Activated naive CD8-positive, alpha-beta T cell (primary cell): Measurements from ENCODE around the gene FADS3.

ENCODE experiments used
- H3K27ac Mint-ChIP-seq: one replicate; pipeline ENCODE4 v1.8.0; 2021; ENCODE audit warnings: mixed read lengths
- H3K27me3 Mint-ChIP-seq: one replicate; pipeline ENCODE4 v1.8.0; 2021; ENCODE audit warnings: mixed read lengths
- H3K36me3 Mint-ChIP-seq: one replicate; pipeline ENCODE4 v1.8.0; 2021; ENCODE audit warnings: mixed read lengths
- H3K4me1 Mint-ChIP-seq: one replicate; pipeline ENCODE4 v1.8.0; 2021; ENCODE audit warnings: low read depth, mixed read lengths
- H3K4me3 Mint-ChIP-seq: one replicate; pipeline ENCODE4 v1.8.0; 2021; ENCODE audit warnings: mild to moderate bottlenecking, mixed read lengths
- H3K9me3 Mint-ChIP-seq: one replicate; pipeline ENCODE4 v1.8.0; 2021; ENCODE audit warnings: low read depth, mixed read lengths

FADS3 gene

GRCh38 chr11:61838501-61838900 lies 52.8 kb downstream of the FADS3 start:
- no peak overlapping the region for H3K4me3 Mint-ChIP-seq

GRCh38 chr11:61837411-61838005 lies 53.8 kb downstream of the FADS3 start:
- Mint-ChIP-seq H3K27me3 (peaks cover 4% of the 10 kb centered on the region), H3K4me3 (no peak overlapping the region), H3K4me1 (peaks cover 22% of the 10 kb centered on the region), H3K27ac (no peak overlapping the region), H3K9me3 (no peaks in the 10 kb centered on the region), H3K36me3 (peaks cover 4% of the 10 kb centered on the region)

More at GRCh38 chr11:61838501-61838900, 52.8 kb downstream of the FADS3 start:
- H3K27me3 Mint-ChIP-seq: peaks cover 3% of the 10 kb centered on the region
- H3K9me3 Mint-ChIP-seq: no peaks in the 10 kb centered on the region
- H3K4me1 Mint-ChIP-seq: peaks cover 20% of the 10 kb centered on the region
- H3K36me3 Mint-ChIP-seq: peaks cover 3% of the 10 kb centered on the region
- no peak overlapping the region for H3K27ac Mint-ChIP-seq

DNA sequence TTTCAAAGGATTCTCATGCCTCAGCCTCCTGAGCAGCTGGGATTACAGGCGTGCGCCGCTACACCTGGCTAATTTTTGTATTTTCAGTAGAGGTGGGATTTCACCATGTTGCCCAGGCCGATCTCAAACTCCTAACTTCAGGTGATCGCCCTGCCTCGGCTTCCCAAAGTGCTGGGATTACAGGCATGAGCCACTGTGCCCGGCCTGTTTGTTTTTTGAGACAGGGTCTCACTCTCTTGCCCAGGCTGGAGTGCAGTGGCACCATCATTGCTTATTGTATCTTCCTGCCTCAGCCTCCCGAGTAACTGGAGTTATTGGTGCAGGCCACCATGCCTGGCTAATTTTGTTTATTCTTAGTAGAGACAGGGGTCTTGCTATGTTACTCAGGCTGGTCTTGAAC lies 55.2 kb downstream of the FADS3 start:
- peaks cover 7% of the 10 kb centered on the region for H3K27me3 Mint-ChIP-seq
- no peaks in the 10 kb centered on the region for H3K9me3 Mint-ChIP-seq
- H3K36me3 Mint-ChIP-seq: peaks cover 2% of the 10 kb centered on the region
- H3K27ac Mint-ChIP-seq: no peak overlapping the region
- H3K4me1 Mint-ChIP-seq: peaks cover 19% of the 10 kb centered on the region
- no peak overlapping the region for H3K4me3 Mint-ChIP-seq

DNA sequence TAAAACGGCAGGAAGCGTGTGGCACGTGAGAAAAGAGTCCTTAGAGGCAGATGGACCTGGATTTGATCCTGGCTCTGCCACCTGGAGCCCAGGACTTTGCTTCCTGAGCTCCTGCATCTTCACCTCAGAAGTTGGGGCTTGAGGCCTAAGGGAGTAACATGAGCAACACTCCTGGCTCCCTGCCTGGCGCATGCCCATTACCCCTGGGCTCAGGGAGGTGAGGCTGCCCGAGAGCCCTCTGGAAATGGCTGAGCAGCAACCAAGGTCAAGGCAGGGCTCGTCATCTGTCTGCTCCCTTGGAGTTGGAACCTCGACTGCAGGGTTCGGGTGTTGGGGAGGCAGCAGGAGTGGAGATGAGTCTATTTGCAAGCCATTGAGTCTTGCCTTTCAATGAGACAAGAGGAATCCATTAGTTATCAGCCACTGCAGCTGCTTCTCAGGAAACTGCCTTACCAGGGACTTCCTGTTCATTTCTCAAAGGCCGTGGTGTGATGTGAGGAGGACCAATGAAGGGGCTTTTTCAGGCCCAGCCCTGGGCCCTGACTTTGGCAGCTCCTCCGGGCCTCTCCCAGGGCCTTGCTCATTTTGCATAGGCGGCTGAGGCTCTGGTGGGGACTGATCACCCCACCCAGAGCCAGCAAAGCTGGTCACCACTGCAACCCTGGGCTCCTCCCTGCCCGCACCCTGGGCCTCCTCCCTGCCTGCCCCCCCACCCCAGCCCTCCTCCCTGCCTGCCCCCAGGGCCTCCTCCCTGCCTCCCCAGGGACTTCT lies 56.9 kb downstream of the FADS3 start:
- no peak overlapping the region for H3K4me3 Mint-ChIP-seq
- H3K27ac Mint-ChIP-seq: no peak overlapping the region
- peaks cover 22% of the 10 kb centered on the region for H3K4me1 Mint-ChIP-seq
- peaks cover 2% of the 10 kb centered on the region for H3K36me3 Mint-ChIP-seq
- H3K27me3 Mint-ChIP-seq: peaks cover 16% of the 10 kb centered on the region
- no peaks in the 10 kb centered on the region for H3K9me3 Mint-ChIP-seq

GRCh38 chr11:61833926-61834277 lies 57.4 kb downstream of the FADS3 start:
- Mint-ChIP-seq H3K36me3 (peaks cover 2% of the 10 kb centered on the region), H3K27ac (no peak overlapping the region), H3K9me3 (no peaks in the 10 kb centered on the region), H3K4me1 (peaks cover 26% of the 10 kb centered on the region), H3K4me3 (no peak overlapping the region), H3K27me3 (peaks cover 17% of the 10 kb centered on the region)

DNA sequence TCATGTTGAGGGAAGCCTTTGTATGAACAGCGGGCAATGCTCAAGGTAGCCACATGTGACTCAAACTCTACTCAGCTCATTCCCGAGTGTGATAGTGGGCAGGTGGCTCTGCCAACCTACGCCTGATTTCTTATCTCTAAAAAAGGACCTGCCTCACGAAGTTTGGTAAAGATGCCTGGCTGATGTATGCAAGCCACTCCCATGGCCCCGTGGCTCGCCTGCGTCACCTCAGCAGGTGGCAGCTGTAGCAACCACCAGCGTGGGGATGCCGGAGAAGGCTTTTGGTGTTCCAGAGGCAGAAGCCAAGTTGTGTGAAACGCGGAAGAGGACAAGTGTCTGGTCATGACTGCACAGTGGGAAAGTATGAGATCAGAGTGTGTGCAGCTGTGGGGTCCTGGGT lies 57.9 kb downstream of the FADS3 start:
- Mint-ChIP-seq H3K27ac (peak overlapping the region; percentile 61), H3K36me3 (peaks cover 2% of the 10 kb centered on the region), H3K4me1 (peaks cover 28% of the 10 kb centered on the region), H3K9me3 (no peaks in the 10 kb centered on the region), H3K4me3 (no peak overlapping the region), H3K27me3 (peaks cover 17% of the 10 kb centered on the region)

- no peaks in the 10 kb centered on the region for H3K9me3 Mint-ChIP-seq
- H3K36me3 Mint-ChIP-seq: peaks cover 2% of the 10 kb centered on the region
- H3K4me3 Mint-ChIP-seq: no peak overlapping the region
- H3K4me1 Mint-ChIP-seq: peaks cover 28% of the 10 kb centered on the region
- peaks cover 17% of the 10 kb centered on the region for H3K27me3 Mint-ChIP-seq
- no peak overlapping the region for H3K27ac Mint-ChIP-seq
Measured at GRCh38 chr11:61832754-61833153, 58.6 kb downstream of the FADS3 start.

GRCh38 chr11:61832207-61832606 lies 59.1 kb downstream of the FADS3 start:
- H3K36me3 Mint-ChIP-seq: peaks cover 2% of the 10 kb centered on the region
- H3K4me1 Mint-ChIP-seq: peaks cover 29% of the 10 kb centered on the region
- H3K27me3 Mint-ChIP-seq: peaks cover 18% of the 10 kb centered on the region
- no peaks in the 10 kb centered on the region for H3K9me3 Mint-ChIP-seq
- no peak overlapping the region for H3K27ac Mint-ChIP-seq
- H3K4me3 Mint-ChIP-seq: no peak overlapping the region

GRCh38 chr11:61830237-61831105 lies 60.9 kb downstream of the FADS3 start:
- Mint-ChIP-seq H3K4me3 (peak overlapping the region; percentile 14), H3K4me1 (peaks cover 27% of the 10 kb centered on the region), H3K27me3 (peaks cover 23% of the 10 kb centered on the region), H3K27ac (no peak overlapping the region), H3K36me3 (peaks cover 2% of the 10 kb centered on the region), H3K9me3 (no peaks in the 10 kb centered on the region)

GRCh38 chr11:61829806-61830205 lies 61.5 kb downstream of the FADS3 start:
- peaks cover 2% of the 10 kb centered on the region for H3K36me3 Mint-ChIP-seq
- H3K9me3 Mint-ChIP-seq: no peaks in the 10 kb centered on the region
- peak overlapping the region; percentile 54 for H3K4me3 Mint-ChIP-seq
- H3K27ac Mint-ChIP-seq: no peak overlapping the region
- H3K4me1 Mint-ChIP-seq: peaks cover 24% of the 10 kb centered on the region
- peaks cover 23% of the 10 kb centered on the region for H3K27me3 Mint-ChIP-seq

DNA sequence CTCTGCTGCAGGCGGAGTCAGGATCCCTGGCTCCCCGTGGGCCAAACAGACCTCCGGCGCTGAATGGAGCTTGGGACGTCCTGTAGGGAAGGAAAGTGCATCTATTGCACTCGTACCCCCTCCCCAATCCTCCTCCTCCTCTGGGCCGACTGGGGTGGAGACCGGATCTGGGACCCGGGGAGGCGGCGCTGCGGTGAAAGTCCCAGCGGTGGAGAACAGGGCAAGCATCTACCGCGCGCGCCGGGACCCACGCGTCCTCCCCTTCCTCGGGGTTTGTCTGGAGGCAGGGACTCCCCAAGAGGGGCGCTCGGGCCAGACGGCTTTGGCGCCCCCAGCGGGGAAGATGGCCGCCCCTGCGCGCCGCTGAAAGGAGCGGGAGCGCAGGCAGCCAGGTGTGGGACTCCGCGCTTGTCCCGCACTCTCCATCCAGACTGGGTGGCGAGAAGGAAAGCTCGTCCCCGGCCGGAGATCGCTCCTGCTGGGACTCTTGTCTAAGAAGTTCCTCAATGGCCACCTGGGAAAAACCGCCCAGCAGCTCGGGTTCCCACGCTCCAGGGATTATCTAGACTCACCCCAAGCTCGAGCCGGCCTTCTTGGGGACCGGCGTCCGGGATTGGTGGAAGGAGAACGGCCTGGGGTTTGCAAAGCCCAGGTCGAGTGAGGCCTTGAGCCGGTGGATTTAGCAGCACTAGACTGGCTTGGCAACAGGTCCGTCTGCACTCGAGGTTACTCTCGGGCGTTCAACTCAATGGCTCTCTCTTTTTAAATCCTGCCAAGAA lies 62.5 kb downstream of the FADS3 start:
- Mint-ChIP-seq H3K4me3 (peak overlapping the region; percentile 77), H3K36me3 (peaks cover 2% of the 10 kb centered on the region), H3K27ac (no peak overlapping the region), H3K9me3 (no peaks in the 10 kb centered on the region), H3K4me1 (peaks cover 18% of the 10 kb centered on the region), H3K27me3 (peaks cover 23% of the 10 kb centered on the region)

DNA sequence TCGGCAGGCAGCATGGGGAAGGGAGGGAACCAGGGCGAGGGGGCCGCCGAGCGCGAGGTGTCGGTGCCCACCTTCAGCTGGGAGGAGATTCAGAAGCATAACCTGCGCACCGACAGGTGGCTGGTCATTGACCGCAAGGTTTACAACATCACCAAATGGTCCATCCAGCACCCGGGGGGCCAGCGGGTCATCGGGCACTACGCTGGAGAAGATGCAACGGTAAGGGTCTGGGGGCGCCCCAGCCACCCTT lies 63.0 kb downstream of the FADS3 start:
- Mint-ChIP-seq H3K27ac (no peak overlapping the region), H3K4me1 (peaks cover 13% of the 10 kb centered on the region), H3K4me3 (peak overlapping the region; percentile 77), H3K9me3 (no peaks in the 10 kb centered on the region), H3K27me3 (peaks cover 19% of the 10 kb centered on the region), H3K36me3 (no peaks in the 10 kb centered on the region)

DNA sequence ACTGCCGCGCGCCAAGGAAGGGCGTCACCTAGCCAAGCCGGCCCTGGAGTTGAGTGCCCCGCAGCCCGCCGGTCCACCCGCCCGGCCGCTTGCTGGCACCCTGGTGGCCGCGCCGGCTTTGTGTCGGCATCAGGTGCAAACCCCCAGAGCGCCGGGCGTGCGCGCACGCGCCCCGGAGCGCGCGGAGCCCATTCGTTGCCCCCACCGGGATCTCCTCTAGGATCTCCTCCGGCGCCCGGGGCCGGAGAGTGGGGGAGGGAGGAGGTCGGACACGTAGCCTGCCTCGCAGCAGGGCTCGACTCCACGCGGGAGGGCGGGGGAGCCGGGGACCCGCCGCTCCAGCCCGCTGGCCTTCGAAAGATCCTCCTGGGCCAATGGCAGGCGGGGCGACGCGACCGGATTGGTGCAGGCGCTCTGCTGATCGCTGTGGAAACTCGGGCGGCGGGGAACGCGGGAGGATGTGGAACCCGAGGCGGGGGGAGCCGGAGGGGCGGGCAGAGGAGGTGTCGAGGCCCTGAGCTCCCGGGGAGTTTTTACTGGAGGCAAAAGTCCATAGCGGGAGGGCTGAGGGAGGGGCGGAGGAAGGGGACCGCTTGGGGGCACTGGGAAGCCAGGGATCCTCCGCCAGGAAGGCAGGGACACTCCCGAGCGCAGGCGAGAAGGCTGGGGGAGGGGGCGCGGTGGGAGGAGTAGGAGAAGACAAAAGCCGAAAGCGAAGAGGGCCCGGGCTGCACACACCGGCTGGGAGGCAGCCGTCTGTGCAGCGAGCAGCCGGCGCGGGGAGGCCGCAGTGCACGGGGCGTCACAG lies 63.6 kb downstream of the FADS3 start, which contains the start of gene FADS2:
Gene FADS2 (plus strand): TSS at position 730 of the 808 bp plus-strand sequence. CDS start 91 bp downstream, outside the sequence.
- Mint-ChIP-seq H3K36me3 (no peaks in the 10 kb centered on the region), H3K27me3 (peaks cover 19% of the 10 kb centered on the region), H3K27ac (peak within 1 kb of the TSS; percentile 16), H3K9me3 (no peaks in the 10 kb centered on the region), H3K4me3 (peak within 1 kb of the TSS; percentile 77), H3K4me1 (peaks cover 13% of the 10 kb centered on the region)
